ENCODE measurements around the gene EVL.

DNA sequence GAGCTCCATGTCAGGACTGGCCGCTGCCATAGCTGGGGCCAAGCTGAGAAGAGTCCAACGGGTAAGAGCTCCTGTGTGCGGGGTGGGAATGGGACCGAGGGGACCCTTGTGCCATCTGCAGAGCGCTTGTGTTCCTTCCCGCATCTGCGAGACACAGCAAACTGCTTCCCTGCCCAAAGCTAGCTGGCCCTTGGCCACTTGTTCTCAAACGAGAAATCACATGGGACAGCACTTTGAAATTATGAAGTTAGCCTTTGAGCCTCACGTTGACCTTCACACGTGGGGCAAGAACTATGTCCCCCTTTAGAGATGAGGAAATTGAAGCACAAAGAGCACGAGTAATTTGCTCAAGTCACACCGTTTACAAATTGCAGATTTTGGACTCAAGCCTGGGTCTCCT is 63.5 kb downstream of the EVL start:
- TF ChIP-seq, protein P1, sequence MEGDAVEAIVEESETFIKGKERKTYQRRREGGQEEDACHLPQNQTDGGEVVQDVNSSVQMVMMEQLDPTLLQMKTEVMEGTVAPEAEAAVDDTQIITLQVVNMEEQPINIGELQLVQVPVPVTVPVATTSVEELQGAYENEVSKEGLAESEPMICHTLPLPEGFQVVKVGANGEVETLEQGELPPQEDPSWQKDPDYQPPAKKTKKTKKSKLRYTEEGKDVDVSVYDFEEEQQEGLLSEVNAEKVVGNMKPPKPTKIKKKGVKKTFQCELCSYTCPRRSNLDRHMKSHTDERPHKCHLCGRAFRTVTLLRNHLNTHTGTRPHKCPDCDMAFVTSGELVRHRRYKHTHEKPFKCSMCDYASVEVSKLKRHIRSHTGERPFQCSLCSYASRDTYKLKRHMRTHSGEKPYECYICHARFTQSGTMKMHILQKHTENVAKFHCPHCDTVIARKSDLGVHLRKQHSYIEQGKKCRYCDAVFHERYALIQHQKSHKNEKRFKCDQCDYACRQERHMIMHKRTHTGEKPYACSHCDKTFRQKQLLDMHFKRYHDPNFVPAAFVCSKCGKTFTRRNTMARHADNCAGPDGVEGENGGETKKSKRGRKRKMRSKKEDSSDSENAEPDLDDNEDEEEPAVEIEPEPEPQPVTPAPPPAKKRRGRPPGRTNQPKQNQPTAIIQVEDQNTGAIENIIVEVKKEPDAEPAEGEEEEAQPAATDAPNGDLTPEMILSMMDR (IDR thresholded peaks at IDR 0.05): no peak
- TF ChIP-seq POLR2A (IDR thresholded peaks at IDR 0.05): no peak

Measured in testis (tissue), 2 donors.